IMR-90 (cell line): ENCODE data around the gene ARHGEF4.

ENCODE experiments used
- RAD21 ChIP-seq: IDR thresholded peaks from 2 replicates; pipeline ENCODE4 v1.6.1; 2012; ENCODE audit warnings: low read length, improper control_type of control experiment
- RCOR1 ChIP-seq: IDR thresholded peaks from 2 replicates; pipeline ENCODE4 v1.6.1; 2012; ENCODE audit warnings: mild to moderate bottlenecking, low read length, improper control_type of control experiment; ENCODE audit not compliant: insufficient replicate concordance
- RFX5 ChIP-seq: IDR thresholded peaks from 2 replicates; pipeline ENCODE4 v1.8.0; 2012; ENCODE audit warnings: low read depth, mild to moderate bottlenecking, low read length, moderate library complexity
- SMC3 ChIP-seq: fragments of 150-350 bp; IDR thresholded peaks from 2 replicates; pipeline ENCODE4 v1.6.1; 2016; ENCODE audit warnings: low read depth, mild to moderate bottlenecking, antibody characterized with exemption, low read length, moderate library complexity
- TF ChIP-seq, protein P1 (sequence below): conservative IDR thresholded peaks from 2 replicates; pipeline ENCODE4 v1.5.1; 2012; ENCODE audit warnings: mild to moderate bottlenecking, low read depth, low read length, improper control_type of control experiment

DNA sequence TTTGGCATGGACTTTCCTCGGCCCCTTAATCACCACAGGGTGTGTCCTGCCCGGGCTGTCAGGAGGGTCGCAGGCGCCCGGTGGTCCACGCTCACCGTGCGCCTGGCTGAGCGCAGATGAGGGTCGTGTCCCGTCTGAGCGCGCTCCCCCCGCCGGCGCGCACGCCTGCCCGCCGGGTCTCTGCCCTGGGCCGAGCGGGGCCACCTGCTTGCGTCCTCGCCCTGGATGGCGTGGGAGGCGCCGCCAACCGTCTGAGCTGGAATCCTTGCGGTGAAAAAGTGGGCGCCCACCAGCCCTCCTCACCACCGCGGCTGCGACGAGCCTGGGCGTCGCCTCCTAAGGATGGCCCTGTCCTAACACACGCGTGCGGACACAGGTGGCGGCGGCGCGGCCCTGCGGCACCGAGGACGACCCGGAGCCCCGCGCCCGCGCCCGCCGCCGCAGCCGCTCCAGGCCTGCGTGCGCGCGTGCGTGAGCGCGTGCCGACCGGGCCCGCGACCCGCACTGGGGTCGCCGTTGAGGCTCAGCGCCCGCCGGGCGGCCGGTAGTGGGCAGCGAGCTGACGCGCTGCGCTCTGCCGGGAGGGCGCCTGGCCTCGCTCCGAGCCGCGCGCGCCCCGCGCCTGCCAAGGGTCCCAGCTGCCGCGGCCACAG lies 126.6 kb downstream of the ARHGEF4 start:
- TF ChIP-seq, protein P1, sequence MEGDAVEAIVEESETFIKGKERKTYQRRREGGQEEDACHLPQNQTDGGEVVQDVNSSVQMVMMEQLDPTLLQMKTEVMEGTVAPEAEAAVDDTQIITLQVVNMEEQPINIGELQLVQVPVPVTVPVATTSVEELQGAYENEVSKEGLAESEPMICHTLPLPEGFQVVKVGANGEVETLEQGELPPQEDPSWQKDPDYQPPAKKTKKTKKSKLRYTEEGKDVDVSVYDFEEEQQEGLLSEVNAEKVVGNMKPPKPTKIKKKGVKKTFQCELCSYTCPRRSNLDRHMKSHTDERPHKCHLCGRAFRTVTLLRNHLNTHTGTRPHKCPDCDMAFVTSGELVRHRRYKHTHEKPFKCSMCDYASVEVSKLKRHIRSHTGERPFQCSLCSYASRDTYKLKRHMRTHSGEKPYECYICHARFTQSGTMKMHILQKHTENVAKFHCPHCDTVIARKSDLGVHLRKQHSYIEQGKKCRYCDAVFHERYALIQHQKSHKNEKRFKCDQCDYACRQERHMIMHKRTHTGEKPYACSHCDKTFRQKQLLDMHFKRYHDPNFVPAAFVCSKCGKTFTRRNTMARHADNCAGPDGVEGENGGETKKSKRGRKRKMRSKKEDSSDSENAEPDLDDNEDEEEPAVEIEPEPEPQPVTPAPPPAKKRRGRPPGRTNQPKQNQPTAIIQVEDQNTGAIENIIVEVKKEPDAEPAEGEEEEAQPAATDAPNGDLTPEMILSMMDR = no peak
- TF ChIP-seq SMC3 (no peak), RCOR1 (no peak), RFX5 (no peak), RAD21 (no peak)
